Stimulated activated CD4-positive, alpha-beta T cell treated with anti-CD3 and anti-CD28 coated beads, TNF-alpha, amount 100 ng/mL, for 24 hours (primary cell): Measurements from ENCODE around the gene MYO10.
"Not testable (repeated sequence)": the region's sequence is repeated elsewhere in the genome, so short reads cannot be mapped to it uniquely, and the experiment has no call there.

Experiments used
- DNase-seq, 3 experiments: peaks; one replicate each; pipeline ENCODE4 v3.0.0-alpha.2; 2020; ENCODE audit warnings: low read depth in 3 of 3

MYO10 gene

DNA sequence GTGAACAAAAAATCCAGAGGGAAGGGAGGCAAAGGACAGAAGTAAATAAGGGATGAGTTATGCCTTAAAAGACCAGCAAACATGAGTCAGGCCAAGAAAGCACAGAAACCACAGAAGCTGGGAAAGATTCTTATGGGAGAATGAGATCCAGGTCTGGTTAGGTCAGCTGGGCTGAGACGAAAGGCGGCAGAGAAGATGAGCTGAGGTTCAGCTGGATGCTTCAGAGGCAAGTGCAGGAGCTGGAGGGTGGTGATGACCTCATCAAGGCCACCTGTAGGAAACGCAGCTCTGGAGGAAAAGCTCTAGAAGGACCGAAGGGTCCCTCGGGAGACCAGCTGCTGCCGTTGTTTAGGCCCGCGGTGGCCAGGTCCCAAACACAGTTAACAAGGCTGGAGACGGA, 152.0 kb downstream of the MYO10 start:
- no peak for DNase-seq

GRCh38 chr5:16781828-16782626, 154.1 kb downstream of the MYO10 start:
- no peak for DNase-seq

- no peak for DNase-seq
These were observed 155.8 kb downstream of the MYO10 start for GRCh38 chr5:16780325-16780724.

GRCh38 chr5:16777432-16777831, 158.7 kb downstream of the MYO10 start:
- DNase-seq, result no peak

- no peak for DNase-seq
These were observed 159.4 kb downstream of the MYO10 start for GRCh38 chr5:16776611-16777251.

- no peak for DNase-seq
These were observed 161.3 kb downstream of the MYO10 start for GRCh38 chr5:16774806-16775205.

DNA sequence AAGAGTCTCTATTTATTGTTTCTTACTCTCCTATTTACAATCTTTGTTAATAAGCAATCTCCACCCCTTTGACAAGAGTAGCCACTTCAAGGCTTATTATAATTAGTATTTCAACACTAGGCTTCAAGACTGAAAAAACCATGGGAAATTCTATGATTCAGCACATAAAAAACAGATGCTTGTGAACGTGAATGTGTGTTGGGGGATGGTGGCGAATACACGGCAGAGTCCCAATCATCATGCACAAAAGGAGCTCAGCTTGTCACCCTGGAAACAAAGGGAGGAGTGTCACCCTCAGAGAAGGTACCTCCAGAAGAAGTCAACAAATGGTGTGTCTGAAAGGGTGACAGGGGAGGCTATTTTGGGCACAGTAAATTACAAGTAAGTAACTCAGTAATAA, 162.1 kb downstream of the MYO10 start:
- no peak for DNase-seq

DNA sequence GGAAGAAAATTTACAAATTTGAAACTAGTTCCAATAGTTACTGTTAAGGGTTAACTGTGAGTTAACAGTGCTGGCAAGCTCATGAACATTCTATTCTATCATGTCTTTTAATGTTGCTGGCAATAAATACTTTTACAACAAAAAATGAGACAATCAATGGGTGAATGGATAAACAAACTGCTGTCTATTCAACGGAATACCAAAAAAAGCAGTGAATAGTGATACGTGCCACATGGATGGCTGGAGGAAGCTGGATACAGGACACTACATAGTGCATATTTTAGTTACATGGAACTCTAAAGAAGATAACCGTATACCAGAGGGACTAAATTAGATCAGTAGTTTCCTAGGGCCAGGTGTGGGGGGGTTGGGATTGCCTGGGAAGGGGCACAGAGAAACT, 163.5 kb downstream of the MYO10 start:
- DNase-seq, result no peak

GRCh38 chr5:16768184-16768583, 167.9 kb downstream of the MYO10 start:
- no peak for DNase-seq

GRCh38 chr5:16763211-16763610, 172.9 kb downstream of the MYO10 start:
- DNase-seq, result no peak

- peak in 1 of 3 experiments; percentile 4 for DNase-seq
These were observed 176.8 kb downstream of the MYO10 start for GRCh38 chr5:16759147-16759773.

- no peak for DNase-seq
These were observed 178.0 kb downstream of the MYO10 start for GRCh38 chr5:16757989-16758501.

DNA sequence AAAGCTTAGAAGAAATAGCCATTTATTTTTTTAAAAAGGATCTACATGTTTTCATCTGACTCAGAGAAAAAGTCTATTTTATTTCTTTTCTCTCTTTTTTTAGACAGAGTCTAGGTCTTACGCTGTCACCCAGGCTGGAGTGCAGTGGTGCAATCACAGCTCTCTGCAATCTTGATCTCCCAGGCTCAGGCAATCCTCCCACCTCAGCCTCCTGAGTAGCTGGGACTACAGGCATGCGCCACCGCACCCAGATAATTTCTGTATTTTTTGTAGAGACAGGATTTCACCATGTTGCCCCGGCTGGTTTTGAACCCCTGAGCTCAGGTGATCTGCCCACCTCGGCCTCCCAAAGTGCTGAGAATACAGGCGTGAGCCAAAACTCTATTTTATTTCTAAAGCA, 178.5 kb downstream of the MYO10 start:
- DNase-seq, result not testable (repeated sequence)

DNA sequence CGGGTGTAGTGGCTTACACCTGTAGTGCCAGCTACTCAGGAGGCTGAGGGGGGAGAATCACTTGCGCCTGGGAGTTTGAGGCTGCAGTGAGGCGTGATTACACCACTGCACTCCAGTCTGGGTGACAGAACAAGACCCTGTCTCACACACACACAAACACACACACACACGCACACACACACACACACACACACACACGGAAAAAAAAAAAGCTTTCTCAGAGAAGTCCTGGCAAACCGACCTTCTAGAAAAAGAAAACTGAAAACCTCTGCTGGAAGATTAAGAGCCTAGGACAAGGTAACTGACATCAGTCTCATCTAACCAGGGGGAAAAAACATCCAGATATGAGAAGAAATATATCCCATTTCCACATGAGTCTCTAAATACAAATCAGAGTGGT, 178.9 kb downstream of the MYO10 start:
- DNase-seq, result no peak

- DNase-seq, result no peak
These were observed 179.4 kb downstream of the MYO10 start for GRCh38 chr5:16756692-16757091.

- DNase-seq, result no peak
These were observed 180.4 kb downstream of the MYO10 start for GRCh38 chr5:16755641-16756040.

DNA sequence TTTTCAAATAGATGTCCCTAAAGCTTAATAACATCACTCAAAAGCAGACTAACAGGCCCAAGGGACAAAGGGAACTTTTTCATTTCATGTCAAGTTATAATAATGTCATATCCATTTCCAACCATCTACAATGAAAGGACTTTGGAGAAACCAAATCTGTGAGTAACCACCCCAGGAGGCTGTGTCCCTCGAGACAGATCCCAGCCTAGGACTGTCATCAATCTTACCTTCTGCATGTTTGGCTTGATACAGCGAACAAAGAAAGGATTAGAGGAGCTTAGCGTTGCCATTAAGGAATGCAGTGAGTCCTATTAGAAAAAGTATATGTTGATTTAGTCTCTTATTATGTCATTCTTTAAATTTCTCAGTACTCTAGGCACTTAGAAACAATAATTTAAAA, 181.5 kb downstream of the MYO10 start:
- no peak for DNase-seq

- no peak for DNase-seq
These were observed 182.0 kb downstream of the MYO10 start for GRCh38 chr5:16754086-16754485.

- no peak for DNase-seq
These were observed 185.6 kb downstream of the MYO10 start for GRCh38 chr5:16750445-16750844.

DNA sequence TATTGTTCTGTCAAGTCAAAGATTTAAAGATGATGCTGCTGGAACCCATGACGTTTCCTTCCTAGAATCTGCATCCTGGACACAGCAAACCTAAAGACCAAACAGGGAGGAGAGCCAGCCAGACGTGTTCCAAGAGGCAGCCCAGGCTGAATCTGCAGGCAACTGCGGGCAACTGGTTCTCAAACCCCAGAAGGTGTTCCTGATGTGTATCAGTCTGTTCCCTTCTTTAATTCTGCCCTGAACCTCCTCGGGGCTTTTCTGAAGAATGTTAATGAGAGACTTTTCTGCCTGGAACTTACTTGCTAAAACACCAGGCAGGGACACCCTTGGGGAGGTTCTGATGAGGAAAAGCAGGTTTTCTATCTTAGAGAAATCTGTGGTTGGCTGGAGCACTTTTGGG, 186.5 kb downstream of the MYO10 start:
- no peak for DNase-seq

- no peak for DNase-seq
These were observed 191.8 kb downstream of the MYO10 start for GRCh38 chr5:16744164-16744880.

DNA sequence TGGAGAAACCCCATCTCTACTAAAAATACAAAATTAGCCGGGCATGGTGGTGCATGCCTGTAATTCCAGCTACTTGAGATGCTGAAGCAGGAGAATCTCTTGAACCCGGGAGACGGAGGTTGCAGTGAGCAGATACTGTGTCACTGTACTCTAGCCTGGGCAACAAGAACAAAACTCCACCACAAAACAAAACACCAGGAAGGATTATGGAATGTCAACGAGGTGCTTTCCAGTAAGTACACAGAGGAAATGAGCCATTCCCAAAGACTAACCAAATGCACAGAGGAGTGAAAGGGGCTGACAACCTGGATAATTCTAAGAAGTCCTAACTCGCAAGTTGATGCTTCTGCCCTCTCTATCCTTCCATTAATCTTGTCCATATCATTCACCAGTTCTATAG, 193.2 kb downstream of the MYO10 start:
- DNase-seq, result no peak
